Sigmoid colon (tissue), 7 donors: Measurements from ENCODE around the gene MOK. TPM values are rescaled to one million over a fixed set of nuclear protein-coding genes. Genes with fewer than 3 reads are reported as not detected.

ENCODE experiments used
- DNase-seq: peaks from one replicate; pipeline ENCODE4 v3.0.0-alpha.2; 2019
- H3K27ac ChIP-seq, 4 donors: fragments of 200-600 bp; sonication (generic); one replicate each; pipeline ENCODE4 v1.5.1; 2016 to 2019; ENCODE audit warnings: mild to moderate bottlenecking in 1 of 4
- H3K27me3 ChIP-seq, 3 donors: fragments of 200-600 bp; sonication (generic); one replicate each; pipeline ENCODE4 v1.5.1; 2019; ENCODE audit warnings: mild to moderate bottlenecking in 1 of 3
- H3K36me3 ChIP-seq, 4 donors: fragments of 200-600 bp; sonication (generic); one replicate each; pipeline ENCODE4 v1.5.1; 2016 to 2019
- H3K4me1 ChIP-seq, 4 donors: fragments of 200-600 bp; sonication (generic); one replicate each; pipeline ENCODE4 v1.5.1; 2017 to 2019
- H3K4me3 ChIP-seq, 4 donors: fragments of 200-600 bp; sonication (generic); one replicate each; pipeline ENCODE4 v1.5.1; 2017 to 2019; ENCODE audit warnings: mild to moderate bottlenecking in 2 of 4, moderate library complexity in 1 of 4
- H3K9me3 ChIP-seq, 4 donors: fragments of 200-600 bp in 3 of 4; sonication (generic) in 3 of 4; one replicate each; pipeline versions ENCODE4 v1.5.1 to v1.6.1; 2013 to 2019
- CTCF ChIP-seq, 4 experiments: fragments of 450-650 bp in 3 of 4; fragments of 200-600 bp in 1 of 4; IDR thresholded peaks; one replicate each; pipeline ENCODE4 v1.5.1; 2016 to 2019; ENCODE audit warnings: antibody characterized with exemption in 4 of 4, mild to moderate bottlenecking in 3 of 4, moderate library complexity in 2 of 4
- EP300 ChIP-seq, 4 donors: sonication (generic); formaldehyde crosslinking; IDR thresholded peaks; one replicate each; pipeline ENCODE4 v1.6.1; 2017; ENCODE audit warnings: antibody characterized with exemption in 4 of 4
- POLR2A ChIP-seq, 2 donors: fragments of 450-650 bp; IDR thresholded peaks; one replicate each; pipeline ENCODE4 v1.6.1; 2016; ENCODE audit warnings: antibody characterized with exemption in 2 of 2, mild to moderate bottlenecking in 2 of 2, moderate library complexity in 2 of 2
- POLR2AphosphoS5 ChIP-seq, 4 donors: sonication (generic); formaldehyde crosslinking; IDR thresholded peaks; one replicate each; pipeline ENCODE4 v1.6.1; 2017; ENCODE audit warnings: antibody characterized with exemption in 4 of 4
- WGBS, 2 donors: extraction: QIAGEN DNeasy Blood & Tissue Kit; methylation state at CpG; one replicate each; pipeline ENCODE4 v1.1.7; 2013; 5-methylcytosine and 5-hydroxymethylcytosine counted together
- intact Hi-C: fragments of 100-400 bp; cut with DNase I; formaldehyde crosslinking; loops from one replicate; pipeline ENCODE4 v1.15.1; 2023
- polyA plus RNA-seq, 3 donors: library from polyadenylated mRNA; stranded (reverse); fragments of 200-250 nt; gene quantifications; one replicate each; pipeline ENCODE4 v1.2.3, GENCODE V29; 2013
- total RNA-seq, 4 donors: library from RNA; depleted of rRNA; stranded (reverse); fragments of >200 nt; gene quantifications; one replicate each; pipeline ENCODE4 v1.1.0, GENCODE V29; 2016
- donor health status: healthy with polysubstance abuse.
- donor health status: Bipolar disorder and iron deficiency.
- donor health status: healthy.

MOK gene
- total and polyA plus RNA-seq, 7 donors: 1.8 to 17.2 (median 9.4) TPM

GRCh38 chr14:102292441-102292840 lies 12.5 kb downstream of the MOK start:
- DNase-seq: no peak
- no peak for TF ChIP-seq POLR2A (IDR thresholded peaks at IDR 0.05)
- no peak for TF ChIP-seq POLR2AphosphoS5 (IDR thresholded peaks at IDR 0.05)
- TF ChIP-seq CTCF (IDR thresholded peaks at IDR 0.05): no peak
- TF ChIP-seq EP300 (IDR thresholded peaks at IDR 0.05): no peak
- H3K4me1 ChIP-seq: peaks cover 0 to 10% (median 0%) of the 10 kb centered on the region in 4 donors
- no peaks in the 10 kb centered on the region for H3K9me3 ChIP-seq
- 20 to 63% methylated on average over 1 of the region's 1 CpG for WGBS, 2 donors
- no peak overlapping the region for H3K4me3 ChIP-seq
- H3K27ac ChIP-seq: no peak overlapping the region
- no peaks in the 10 kb centered on the region for H3K27me3 ChIP-seq
- intact Hi-C loops: no loop called here
- no peaks in the 10 kb centered on the region for H3K36me3 ChIP-seq

- 95% methylated on average over 2 of the region's 2 CpGs for WGBS, 2 donors
These were observed 16.8 kb downstream of the MOK start for GRCh38 chr14:102288139-102288538.

GRCh38 chr14:102285106-102285505 lies 19.9 kb downstream of the MOK start:
- 65 to 95% methylated on average over 2 of the region's 2 CpGs for WGBS, 2 donors
- Histone ChIP-seq H3K4me1 (no peaks in the 10 kb centered on the region), H3K4me3 (no peak overlapping the region), H3K27me3 (no peaks in the 10 kb centered on the region), H3K36me3 (peaks cover 0 to 10% (median under 1%) of the 10 kb centered on the region in 4 donors), H3K27ac (no peak overlapping the region), H3K9me3 (no peaks in the 10 kb centered on the region)
- TF ChIP-seq CTCF (IDR thresholded peaks at IDR 0.05) (no peak), POLR2AphosphoS5 (IDR thresholded peaks at IDR 0.05) (no peak), POLR2A (IDR thresholded peaks at IDR 0.05) (no peak), EP300 (IDR thresholded peaks at IDR 0.05) (no peak)
- no peak for DNase-seq
- intact Hi-C loops: no loop called here

More at GRCh38 chr14:102288139-102288538, 16.8 kb downstream of the MOK start:
- DNase-seq: no peak
- TF ChIP-seq EP300 (IDR thresholded peaks at IDR 0.05) (no peak), POLR2A (IDR thresholded peaks at IDR 0.05) (no peak), POLR2AphosphoS5 (IDR thresholded peaks at IDR 0.05) (no peak), CTCF (IDR thresholded peaks at IDR 0.05) (no peak)
- Histone ChIP-seq H3K27me3 (no peaks in the 10 kb centered on the region), H3K4me3 (no peak overlapping the region), H3K36me3 (no peaks in the 10 kb centered on the region), H3K4me1 (no peaks in the 10 kb centered on the region), H3K27ac (no peak overlapping the region), H3K9me3 (no peaks in the 10 kb centered on the region)
- intact Hi-C loops: no loop called here

GRCh38 chr14:102283631-102284129 lies 21.3 kb downstream of the MOK start:
- H3K4me3 ChIP-seq: no peak overlapping the region
- no peak for TF ChIP-seq POLR2A (IDR thresholded peaks at IDR 0.05)
- TF ChIP-seq CTCF (IDR thresholded peaks at IDR 0.05): no peak
- TF ChIP-seq POLR2AphosphoS5 (IDR thresholded peaks at IDR 0.05): no peak
- TF ChIP-seq EP300 (IDR thresholded peaks at IDR 0.05): no peak
- no peaks in the 10 kb centered on the region for H3K9me3 ChIP-seq
- 71 to 83% methylated on average over 2 of the region's 2 CpGs for WGBS, 2 donors
- H3K36me3 ChIP-seq: peaks cover 0 to 16% (median 2%) of the 10 kb centered on the region in 4 donors
- no peak for DNase-seq
- no peaks in the 10 kb centered on the region for H3K27me3 ChIP-seq
- H3K27ac ChIP-seq: no peak overlapping the region
- peaks cover 0 to under 1% (median under 1%) of the 10 kb centered on the region in 4 donors for H3K4me1 ChIP-seq
- intact Hi-C loops: no loop called here
